Activated CD8-positive, alpha-beta T cell treated with anti-CD3 and anti-CD28 coated beads for 36 hours (primary cell): ENCODE measurements around the gene PEX5. TPM values are rescaled to one million over a fixed set of nuclear protein-coding genes. Genes with fewer than 3 reads are reported as not detected.

Experiments
- ATAC-seq: fragments of 200-7000 bp; cut with Tn5 transposase; one replicate; pipeline ENCODE4 v1.10.0; 2021; ENCODE audit warnings: mild to moderate bottlenecking, moderate library complexity
- CTCF ChIA-PET: fragments of 350-600 bp; sonication (Branson Sonifier 250); formaldehyde crosslinking; loops from one replicate; lab custom pipeline; 2021; ENCODE audit warnings: antibody characterized with exemption; lab: Charles Lee
- POLR2A ChIA-PET: fragments of 350-600 bp; sonication (Branson Sonifier 250); formaldehyde crosslinking; loops from one replicate; lab custom pipeline; 2021; ENCODE audit warnings: antibody characterized with exemption; lab: Charles Lee
- DNase-seq: peaks from one replicate; pipeline ENCODE4 v3.0.0-alpha.2; 2020
- H3K27ac Mint-ChIP-seq: one replicate; pipeline ENCODE4 v1.8.0; 2021; ENCODE audit warnings: mild to moderate bottlenecking, mixed read lengths
- H3K27me3 Mint-ChIP-seq: one replicate; pipeline ENCODE4 v1.8.0; 2021; ENCODE audit warnings: mixed read lengths
- H3K36me3 Mint-ChIP-seq: one replicate; pipeline ENCODE4 v1.8.0; 2021; ENCODE audit warnings: low read depth, mixed read lengths
- H3K4me1 Mint-ChIP-seq: one replicate; pipeline ENCODE4 v1.8.0; 2021; ENCODE audit warnings: low read depth, mixed read lengths
- H3K4me3 Mint-ChIP-seq: one replicate; pipeline ENCODE4 v1.8.0; 2021; ENCODE audit warnings: mild to moderate bottlenecking, moderate library complexity, mixed read lengths
- H3K9me3 Mint-ChIP-seq: one replicate; pipeline ENCODE4 v1.8.0; 2021; ENCODE audit warnings: mixed read lengths
- intact Hi-C: fragments of 100-400 bp; cut with micrococcal nuclease; formaldehyde crosslinking; loops from one replicate; pipeline ENCODE4 v1.10.0; 2022
- total RNA-seq, 2 experiments: library from RNA; stranded (reverse); gene quantifications; one replicate each; pipeline ENCODE4 v1.2.3, GENCODE V29; 2021
- TF ChIP-seq, protein P1 (sequence below): fragments of 200-600 bp; IDR thresholded peaks from one replicate; pipeline ENCODE4 v1.8.0; 2022; ENCODE audit warnings: antibody characterized with exemption, mild to moderate bottlenecking

The PEX5 gene
- total RNA-seq, 2 experiments from 2014 or later = 39.0 to 41.8 TPM

- H3K4me1 Mint-ChIP-seq = no peaks in the 10 kb centered on the region
- TF ChIP-seq, protein P1, sequence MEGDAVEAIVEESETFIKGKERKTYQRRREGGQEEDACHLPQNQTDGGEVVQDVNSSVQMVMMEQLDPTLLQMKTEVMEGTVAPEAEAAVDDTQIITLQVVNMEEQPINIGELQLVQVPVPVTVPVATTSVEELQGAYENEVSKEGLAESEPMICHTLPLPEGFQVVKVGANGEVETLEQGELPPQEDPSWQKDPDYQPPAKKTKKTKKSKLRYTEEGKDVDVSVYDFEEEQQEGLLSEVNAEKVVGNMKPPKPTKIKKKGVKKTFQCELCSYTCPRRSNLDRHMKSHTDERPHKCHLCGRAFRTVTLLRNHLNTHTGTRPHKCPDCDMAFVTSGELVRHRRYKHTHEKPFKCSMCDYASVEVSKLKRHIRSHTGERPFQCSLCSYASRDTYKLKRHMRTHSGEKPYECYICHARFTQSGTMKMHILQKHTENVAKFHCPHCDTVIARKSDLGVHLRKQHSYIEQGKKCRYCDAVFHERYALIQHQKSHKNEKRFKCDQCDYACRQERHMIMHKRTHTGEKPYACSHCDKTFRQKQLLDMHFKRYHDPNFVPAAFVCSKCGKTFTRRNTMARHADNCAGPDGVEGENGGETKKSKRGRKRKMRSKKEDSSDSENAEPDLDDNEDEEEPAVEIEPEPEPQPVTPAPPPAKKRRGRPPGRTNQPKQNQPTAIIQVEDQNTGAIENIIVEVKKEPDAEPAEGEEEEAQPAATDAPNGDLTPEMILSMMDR = no peak
- H3K27ac Mint-ChIP-seq = no peak overlapping the region
- ATAC-seq = no peak
- no peaks in the 10 kb centered on the region for H3K27me3 Mint-ChIP-seq
- ChIA-PET CTCF (interaction anchor here (0.9 kb wide), 1 partner anchor 8 kb away, joined by 3 read pairs; no protein-coding TSS in a partner anchor), POLR2A (no interaction called here)
- H3K36me3 Mint-ChIP-seq = peaks cover 16% of the 10 kb centered on the region
- DNase-seq = no peak
- no peaks in the 10 kb centered on the region for H3K9me3 Mint-ChIP-seq
- intact Hi-C loops = no loop called here
- H3K4me3 Mint-ChIP-seq = no peak overlapping the region
Observed at GRCh38 chr12:7150356-7150755, 39.1 kb upstream of the PEX5 start.

- ChIA-PET POLR2A (no interaction called here), CTCF (interaction anchor here (0.9 kb wide), 1 partner anchor 9 kb away, joined by 3 read pairs; no protein-coding TSS in a partner anchor)
- no peaks in the 10 kb centered on the region for H3K9me3 Mint-ChIP-seq
- DNase-seq (no peak), ATAC-seq (no peak)
- TF ChIP-seq, protein P1 = no peak
- H3K27me3 Mint-ChIP-seq = no peaks in the 10 kb centered on the region
- no peaks in the 10 kb centered on the region for H3K4me1 Mint-ChIP-seq
- no peak overlapping the region for H3K4me3 Mint-ChIP-seq
- H3K27ac Mint-ChIP-seq = no peak overlapping the region
- H3K36me3 Mint-ChIP-seq = peaks cover 15% of the 10 kb centered on the region
- intact Hi-C loops = no loop called here
Observed at GRCh38 chr12:7150841-7151240, 38.6 kb upstream of the PEX5 start.

DNA sequence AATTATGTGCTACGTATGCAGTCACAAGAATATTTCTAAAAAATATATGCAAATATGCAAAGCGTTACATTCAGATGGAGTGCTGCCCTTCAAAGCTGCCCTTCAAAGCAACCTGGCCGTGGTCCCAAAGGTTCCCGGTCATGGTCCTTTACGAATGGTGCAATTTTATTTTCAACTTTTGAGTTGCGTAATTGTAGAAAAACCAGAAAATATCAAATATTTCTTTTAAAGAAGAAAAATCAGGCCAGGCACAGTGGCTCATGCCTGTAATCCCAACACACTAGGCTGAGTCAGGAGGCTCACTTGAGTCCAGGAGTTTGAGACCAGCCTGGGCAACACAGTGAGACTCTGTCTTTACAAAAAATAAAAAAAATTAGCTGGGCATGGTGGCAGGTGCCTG is 38.0 kb upstream of the PEX5 start:
- TF ChIP-seq, protein P1 = no peak
- peaks cover 13% of the 10 kb centered on the region for H3K36me3 Mint-ChIP-seq
- ChIA-PET POLR2A (no interaction called here), CTCF (interaction anchor here (0.9 to 1.0 kb wide), 2 partner anchors 8 to 9 kb away, joined by 3 read pairs; no protein-coding TSS in a partner anchor)
- no peaks in the 10 kb centered on the region for H3K9me3 Mint-ChIP-seq
- no peaks in the 10 kb centered on the region for H3K27me3 Mint-ChIP-seq
- DNase-seq = no peak
- H3K4me1 Mint-ChIP-seq = no peaks in the 10 kb centered on the region
- no peak overlapping the region for H3K4me3 Mint-ChIP-seq
- ATAC-seq = no peak
- intact Hi-C loops = no loop called here
- no peak overlapping the region for H3K27ac Mint-ChIP-seq

GRCh38 chr12:7152818-7153217 is 36.7 kb upstream of the PEX5 start:
- Mint-ChIP-seq H3K27me3 (no peaks in the 10 kb centered on the region), H3K9me3 (no peaks in the 10 kb centered on the region), H3K4me1 (no peaks in the 10 kb centered on the region), H3K4me3 (no peak overlapping the region), H3K27ac (no peak overlapping the region), H3K36me3 (peaks cover 12% of the 10 kb centered on the region)
- TF ChIP-seq, protein P1 = no peak
- CTCF ChIA-PET = interaction anchor here (3.1 kb wide), 1 partner anchor 9 kb away, joined by 26 read pairs; no protein-coding TSS in a partner anchor
- ATAC-seq (no peak), DNase-seq (no peak)
- POLR2A ChIA-PET = interaction anchor here (1.3 kb wide), 1 partner anchor 11 kb away, joined by 4 read pairs; no protein-coding TSS in a partner anchor
- intact Hi-C loops = no loop called here

DNA sequence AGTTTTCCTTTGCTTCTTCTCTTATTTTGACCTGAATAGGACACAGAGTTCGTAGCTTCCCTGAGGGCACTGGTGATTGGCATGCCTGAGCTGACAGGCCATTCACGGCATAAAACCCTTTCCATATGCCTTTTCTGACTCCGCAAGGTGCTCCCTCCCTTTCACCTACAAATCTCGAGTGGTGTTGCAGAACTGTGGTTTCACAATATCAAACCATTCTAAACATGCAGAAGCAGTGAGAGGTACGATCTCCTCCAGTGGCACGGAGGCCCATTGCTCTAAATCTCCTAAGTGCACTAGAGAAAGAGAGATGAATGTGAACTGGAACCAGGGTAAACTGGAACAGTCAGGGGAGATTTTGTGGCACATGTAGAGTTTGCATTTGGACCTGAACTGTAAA is 35.4 kb upstream of the PEX5 start:
- DNase-seq (no peak), ATAC-seq (no peak)
- intact Hi-C loops = no loop called here
- Mint-ChIP-seq H3K4me1 (no peaks in the 10 kb centered on the region), H3K9me3 (no peaks in the 10 kb centered on the region), H3K27me3 (no peaks in the 10 kb centered on the region), H3K27ac (no peak overlapping the region), H3K36me3 (peaks cover 12% of the 10 kb centered on the region), H3K4me3 (no peak overlapping the region)
- ChIA-PET POLR2A (no interaction called here), CTCF (interaction anchor here (1.2 to 3.1 kb wide), 3 partner anchors 10 to 16 kb away, joined by 3 to 26 read pairs (median 4); no protein-coding TSS in a partner anchor)
- TF ChIP-seq, protein P1 = no peak
